OCI-LY3 (cell line): ENCODE measurements around the gene ARHGAP24.

Experiments
- H2AFZ ChIP-seq: fragments of 200-600, 300-600 bp; shearing (Covaris generic); 2 replicates; pipeline ENCODE4 v1.6.0; 2014; ENCODE audit warnings: antibody characterized with exemption, low read depth, low read length
- H3K27ac ChIP-seq: fragments of 200-600, 300-600 bp; sonication (generic); 2 replicates; pipeline ENCODE4 v1.5.1; 2014; ENCODE audit warnings: mild to moderate bottlenecking, low read length, moderate library complexity, mixed read lengths
- H3K27me3 ChIP-seq: fragments of 200-600, 300-600 bp; sonication (generic); 2 replicates; pipeline ENCODE4 v1.6.1; 2014; ENCODE audit warnings: low read depth, low read length, mixed read lengths
- H3K36me3 ChIP-seq: fragments of 200-600, 300-600 bp; sonication (generic); replicated peaks from 2 replicates; pipeline ENCODE3; 2014; ENCODE audit warnings: low read depth, low read length, mixed read lengths
- H3K4me1 ChIP-seq: fragments of 300-600, 200-600 bp; sonication (generic); 2 replicates; pipeline ENCODE4 v1.6.1; 2014; ENCODE audit warnings: low read length, mixed read lengths
- H3K4me2 ChIP-seq: fragments of 200-600, 300-600 bp; sonication (generic); 2 replicates; pipeline ENCODE4 v1.6.1; 2014; ENCODE audit warnings: low read length, mixed read lengths
- H3K4me3 ChIP-seq: fragments of 300-600, 200-600 bp; sonication (generic); 2 replicates; pipeline ENCODE4 v1.5.1; 2014; ENCODE audit warnings: antibody characterized with exemption, mild to moderate bottlenecking, low read length, moderate library complexity
- H3K79me2 ChIP-seq: fragments of 300-600, 200-600 bp; shearing (Covaris generic); 2 replicates; pipeline ENCODE4 v1.6.1; 2014; ENCODE audit warnings: mild to moderate bottlenecking, low read length, mixed read lengths
- H3K9ac ChIP-seq: fragments of 300-600, 200-600 bp; shearing (Covaris generic); 2 replicates; pipeline ENCODE4 v1.6.0; 2014; ENCODE audit warnings: mild to moderate bottlenecking, low read length, moderate library complexity
- H3K9me3 ChIP-seq: fragments of 200-600, 300-600 bp; shearing (Covaris generic); 2 replicates; pipeline ENCODE4 v1.6.1; 2014; ENCODE audit warnings: low read length, mixed read lengths; ENCODE audit not compliant: insufficient read depth
- H4K20me1 ChIP-seq: fragments of 200-600, 300-600 bp; sonication (generic); 2 replicates; pipeline ENCODE4 v1.6.1; 2016; ENCODE audit warnings: low read length, mixed read lengths; ENCODE audit not compliant: insufficient read depth
- EZH2phosphoT487 ChIP-seq: fragments of 200-600 bp; shearing (Covaris generic); IDR thresholded peaks from 2 replicates; pipeline ENCODE4 v1.6.1; 2018; ENCODE audit warnings: antibody characterized with exemption, mixed run types, low read depth
- TF ChIP-seq, protein P1 (sequence below): fragments of 200-600, 300-600 bp; sonication (generic); IDR thresholded peaks from 2 replicates; pipeline ENCODE4 v1.5.1; 2014; ENCODE audit warnings: antibody characterized with exemption, low read length, low read depth

The ARHGAP24 gene

DNA sequence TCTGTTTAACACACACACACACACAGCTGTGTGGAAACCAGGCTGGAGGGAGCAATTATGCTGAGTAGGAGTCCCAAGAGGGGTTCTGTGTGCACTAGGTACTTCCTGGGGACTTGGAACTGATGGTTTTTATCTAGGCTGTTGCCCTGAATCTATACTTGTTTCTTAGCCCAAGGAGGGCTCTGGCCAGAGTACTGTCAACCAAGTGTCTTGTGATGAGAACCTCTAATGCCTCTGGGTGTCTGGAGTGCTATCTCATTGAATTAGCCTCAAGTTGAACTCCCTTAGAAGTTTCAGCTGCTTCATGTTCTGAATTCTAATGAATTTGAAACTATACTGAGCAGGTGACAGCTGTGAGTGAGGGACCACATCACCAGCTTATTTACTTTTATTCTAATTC is 16.6 kb downstream of the ARHGAP24 start:
- peak overlapping the region; percentile 91 for H3K27ac ChIP-seq
- H3K4me2 ChIP-seq = peak overlapping the region; percentile 92
- peaks cover 74% of the 10 kb centered on the region for H3K4me1 ChIP-seq
- H3K27me3 ChIP-seq = no peaks in the 10 kb centered on the region
- peaks cover 47% of the 10 kb centered on the region for H4K20me1 ChIP-seq
- H3K4me3 ChIP-seq = peak overlapping the region; percentile 65
- H3K9me3 ChIP-seq = no peaks in the 10 kb centered on the region
- H3K79me2 ChIP-seq = peaks cover 83% of the 10 kb centered on the region
- TF ChIP-seq, protein P1, sequence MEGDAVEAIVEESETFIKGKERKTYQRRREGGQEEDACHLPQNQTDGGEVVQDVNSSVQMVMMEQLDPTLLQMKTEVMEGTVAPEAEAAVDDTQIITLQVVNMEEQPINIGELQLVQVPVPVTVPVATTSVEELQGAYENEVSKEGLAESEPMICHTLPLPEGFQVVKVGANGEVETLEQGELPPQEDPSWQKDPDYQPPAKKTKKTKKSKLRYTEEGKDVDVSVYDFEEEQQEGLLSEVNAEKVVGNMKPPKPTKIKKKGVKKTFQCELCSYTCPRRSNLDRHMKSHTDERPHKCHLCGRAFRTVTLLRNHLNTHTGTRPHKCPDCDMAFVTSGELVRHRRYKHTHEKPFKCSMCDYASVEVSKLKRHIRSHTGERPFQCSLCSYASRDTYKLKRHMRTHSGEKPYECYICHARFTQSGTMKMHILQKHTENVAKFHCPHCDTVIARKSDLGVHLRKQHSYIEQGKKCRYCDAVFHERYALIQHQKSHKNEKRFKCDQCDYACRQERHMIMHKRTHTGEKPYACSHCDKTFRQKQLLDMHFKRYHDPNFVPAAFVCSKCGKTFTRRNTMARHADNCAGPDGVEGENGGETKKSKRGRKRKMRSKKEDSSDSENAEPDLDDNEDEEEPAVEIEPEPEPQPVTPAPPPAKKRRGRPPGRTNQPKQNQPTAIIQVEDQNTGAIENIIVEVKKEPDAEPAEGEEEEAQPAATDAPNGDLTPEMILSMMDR = no peak
- no peak for TF ChIP-seq EZH2phosphoT487
- no peak overlapping the region for H2AFZ ChIP-seq
- peaks cover 15% of the 10 kb centered on the region for H3K36me3 ChIP-seq
- H3K9ac ChIP-seq = peak overlapping the region; percentile 50

DNA sequence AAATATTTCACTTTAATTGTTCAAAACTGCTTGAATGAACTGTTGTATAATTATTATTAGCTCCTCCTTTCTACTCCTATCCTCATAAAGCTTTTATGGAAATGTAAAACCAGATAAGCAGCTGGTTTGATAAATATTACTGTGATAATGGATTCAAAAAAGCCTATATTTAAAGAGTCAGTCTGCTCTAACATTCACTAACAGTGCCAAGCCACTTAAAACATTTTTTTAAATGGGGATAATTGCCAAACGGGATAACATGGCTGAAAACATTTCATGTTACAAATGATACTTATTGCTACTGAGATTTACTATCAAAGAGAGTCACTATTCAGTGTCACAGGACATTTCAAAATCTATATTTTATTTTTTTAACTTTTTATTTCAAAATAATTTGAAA is 17.4 kb downstream of the ARHGAP24 start:
- H3K4me3 ChIP-seq = peak overlapping the region; percentile 65
- H2AFZ ChIP-seq = no peak overlapping the region
- H3K9ac ChIP-seq = peak overlapping the region; percentile 45
- no peak for TF ChIP-seq EZH2phosphoT487
- TF ChIP-seq, protein P1 = no peak
- H4K20me1 ChIP-seq = peaks cover 44% of the 10 kb centered on the region
- H3K27me3 ChIP-seq = no peaks in the 10 kb centered on the region
- peaks cover 19% of the 10 kb centered on the region for H3K36me3 ChIP-seq
- H3K4me2 ChIP-seq = peak overlapping the region; percentile 92
- peak overlapping the region; percentile 91 for H3K27ac ChIP-seq
- H3K79me2 ChIP-seq = peaks cover 87% of the 10 kb centered on the region
- peaks cover 78% of the 10 kb centered on the region for H3K4me1 ChIP-seq
- no peaks in the 10 kb centered on the region for H3K9me3 ChIP-seq

DNA sequence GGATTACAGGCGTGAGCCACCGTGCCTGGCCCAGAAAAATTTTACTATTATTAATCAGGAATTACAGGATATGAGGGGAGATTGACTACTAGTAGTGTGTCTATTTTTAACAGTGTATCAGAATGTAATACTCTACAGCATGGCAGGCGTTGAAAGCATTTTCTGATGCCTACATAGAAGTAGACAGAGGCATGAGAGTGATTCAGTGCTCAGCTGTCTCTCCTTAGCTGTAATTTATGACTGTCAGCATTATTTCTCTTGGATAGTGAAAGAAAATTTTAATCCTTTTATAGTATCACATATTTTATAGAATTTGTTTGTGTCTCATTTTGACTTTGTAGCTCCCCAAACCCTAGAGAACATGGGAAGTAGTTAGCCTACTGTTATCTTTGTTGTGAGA is 20.7 kb downstream of the ARHGAP24 start:
- Histone ChIP-seq H3K79me2 (peaks cover 90% of the 10 kb centered on the region), H3K4me1 (peaks cover 81% of the 10 kb centered on the region), H3K4me3 (peak overlapping the region; percentile 5; the same call in 1 of the 2 replicates), H3K27ac (no peak overlapping the region), H3K36me3 (peaks cover 26% of the 10 kb centered on the region), H4K20me1 (peaks cover 27% of the 10 kb centered on the region), H3K9me3 (no peaks in the 10 kb centered on the region), H3K27me3 (no peaks in the 10 kb centered on the region), H3K9ac (no peak overlapping the region), H3K4me2 (peak overlapping the region; percentile 40), H2AFZ (no peak overlapping the region)
- TF ChIP-seq EZH2phosphoT487 = no peak
- TF ChIP-seq, protein P1 = no peak

DNA sequence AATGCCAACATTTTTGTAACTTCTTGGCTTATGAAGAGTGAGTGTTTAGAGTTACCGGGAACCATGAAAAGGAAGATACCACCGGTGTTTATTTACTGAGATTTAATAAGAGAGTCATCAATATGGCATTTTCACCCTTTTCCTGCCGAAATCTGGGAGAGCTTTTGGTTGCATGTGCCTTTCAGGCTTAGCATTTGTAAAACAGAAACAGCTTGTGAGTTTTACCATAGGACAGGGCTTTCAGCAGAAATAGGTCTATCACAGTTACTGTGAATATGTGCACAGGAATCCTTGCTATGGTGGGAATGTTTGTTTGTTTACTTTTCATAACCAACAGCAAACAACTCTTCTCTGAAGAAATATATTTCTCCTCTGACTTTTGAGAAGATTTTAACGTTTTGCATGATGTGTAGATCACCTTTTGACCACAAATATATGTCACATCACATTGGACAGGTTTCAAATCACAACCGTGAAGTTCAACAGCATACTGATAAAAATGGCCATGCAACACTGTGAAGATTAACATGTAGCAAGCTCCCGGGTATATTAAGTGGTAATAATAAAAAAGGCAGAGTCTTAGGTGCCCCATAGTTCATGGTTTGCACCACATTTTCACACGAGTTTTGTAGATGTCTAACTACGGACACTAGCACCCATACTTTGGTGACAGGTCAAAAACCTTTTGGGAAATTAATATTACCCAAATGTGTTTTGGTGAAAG is 21.3 kb downstream of the ARHGAP24 start:
- peaks cover 26% of the 10 kb centered on the region for H3K36me3 ChIP-seq
- no peaks in the 10 kb centered on the region for H3K9me3 ChIP-seq
- H3K27ac ChIP-seq = no peak overlapping the region
- peaks cover 74% of the 10 kb centered on the region for H3K4me1 ChIP-seq
- peak overlapping the region; percentile 5 for H3K4me3 ChIP-seq
- no peak overlapping the region for H3K9ac ChIP-seq
- no peak overlapping the region for H2AFZ ChIP-seq
- peaks cover 90% of the 10 kb centered on the region for H3K79me2 ChIP-seq
- peaks cover 23% of the 10 kb centered on the region; the same call in 1 of the 2 replicates for H4K20me1 ChIP-seq
- no peak for TF ChIP-seq EZH2phosphoT487
- TF ChIP-seq, protein P1 = no peak
- peak overlapping the region; percentile 40 for H3K4me2 ChIP-seq
- H3K27me3 ChIP-seq = no peaks in the 10 kb centered on the region
